DMS79 treated with DMSO at 0.1 percent for 48 hours (cell line): Measurements from ENCODE around the gene VN1R4.
A peak's percentile ranks its signal among the peaks of the same experiment; 100 is the strongest.
"Not testable (repeated sequence)": the region's sequence is repeated elsewhere in the genome, so short reads cannot be mapped to it uniquely, and the experiment has no call there.

Experiments
- DNase-seq: peaks from one replicate; lab custom pipeline; 2025; lab: John Stamatoyannopoulos, UW

VN1R4 gene, protein sequence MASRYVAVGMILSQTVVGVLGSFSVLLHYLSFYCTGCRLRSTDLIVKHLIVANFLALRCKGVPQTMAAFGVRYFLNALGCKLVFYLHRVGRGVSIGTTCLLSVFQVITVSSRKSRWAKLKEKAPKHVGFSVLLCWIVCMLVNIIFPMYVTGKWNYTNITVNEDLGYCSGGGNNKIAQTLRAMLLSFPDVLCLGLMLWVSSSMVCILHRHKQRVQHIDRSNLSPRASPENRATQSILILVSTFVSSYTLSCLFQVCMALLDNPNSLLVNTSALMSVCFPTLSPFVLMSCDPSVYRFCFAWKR

DNA sequence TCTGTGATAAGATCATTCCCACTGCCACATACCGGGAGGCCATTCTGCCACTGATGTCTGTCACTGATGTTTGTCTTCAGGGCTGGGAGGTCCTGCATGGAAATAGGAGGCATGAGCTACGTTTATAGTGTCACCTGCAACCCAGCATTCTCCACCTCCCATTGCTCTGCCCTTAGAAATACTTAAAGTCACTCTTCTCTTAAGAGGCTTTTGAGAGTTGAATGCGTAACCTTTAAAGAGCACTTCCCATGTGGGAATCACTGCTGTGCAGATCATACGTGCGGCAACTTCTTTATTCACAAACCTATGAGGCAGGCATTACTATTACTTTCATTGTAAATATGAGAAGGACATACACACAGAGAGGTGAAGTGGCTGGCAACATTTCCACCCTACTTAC lies at the start of gene VN1R4:
TSS of gene VN1R4 (minus strand) at position 101 of the 400 bp plus-strand sequence. CDS start at position 43, 58 bp downstream.
- DNase-seq: peak; percentile 88

DNA sequence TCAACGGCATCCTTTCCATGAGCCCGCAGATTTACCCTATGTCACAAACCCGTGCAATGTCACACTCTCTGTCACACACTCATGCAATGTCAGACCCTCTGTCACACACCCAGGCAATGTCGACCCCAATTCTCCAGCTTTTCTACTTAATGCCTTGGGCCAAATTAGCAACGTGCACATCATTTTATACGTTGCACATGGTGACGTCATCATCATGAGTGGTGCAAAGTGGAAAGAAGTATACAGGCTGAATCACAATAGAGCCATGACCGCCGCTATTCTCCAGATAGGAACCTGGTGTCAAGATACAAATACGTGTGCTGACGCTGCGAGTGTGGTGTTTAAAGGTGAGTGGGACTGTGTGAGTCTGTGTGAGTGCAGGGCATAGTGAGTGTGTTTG lies 44.4 kb upstream of the VN1R4 start:
- DNase-seq: no peak

DNA sequence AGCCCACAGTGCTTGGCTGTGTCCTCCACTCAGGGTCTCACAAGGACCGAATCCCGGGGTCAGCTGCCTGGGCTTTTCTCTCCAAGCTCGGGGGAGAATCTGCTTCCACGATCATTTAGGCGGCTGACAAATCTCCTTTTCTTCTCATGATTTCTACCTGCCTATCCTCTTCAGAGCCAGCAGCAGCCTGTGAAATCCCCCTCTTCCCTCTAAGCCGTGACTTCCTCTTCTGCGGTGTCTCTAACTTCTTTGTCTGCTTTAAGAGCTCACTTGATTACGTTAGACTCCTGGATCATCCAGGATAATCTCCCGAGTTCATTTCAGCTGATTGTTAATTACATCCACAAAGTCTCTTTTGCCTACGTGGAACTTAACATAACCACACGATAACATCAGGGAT lies 43.5 kb upstream of the VN1R4 start:
- DNase-seq: peak; percentile 75

DNA sequence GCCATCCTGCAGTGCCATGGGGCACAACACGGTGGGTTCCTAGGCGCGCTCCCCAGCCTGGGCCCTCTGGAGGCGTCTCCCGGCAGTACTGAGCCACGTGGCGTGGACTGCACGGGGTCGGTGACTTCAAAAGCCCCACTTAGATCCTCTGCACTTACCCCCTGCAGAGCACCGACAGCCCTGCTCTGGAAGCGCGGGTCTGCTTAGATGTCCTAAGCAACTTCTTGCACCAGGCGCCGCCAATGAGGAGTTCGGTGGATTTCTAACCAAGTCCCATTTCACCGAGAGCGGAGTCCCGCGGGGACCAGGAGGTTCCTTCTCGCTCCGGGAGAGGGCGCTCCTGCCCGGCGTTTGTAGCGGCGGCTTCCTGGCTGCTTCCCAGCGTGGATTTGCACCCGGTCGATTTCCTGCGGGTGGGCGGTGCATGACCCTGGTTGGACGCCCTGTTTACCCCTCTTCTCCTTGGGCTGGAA lies 40.9 kb upstream of the VN1R4 start:
- no peak for DNase-seq

DNA sequence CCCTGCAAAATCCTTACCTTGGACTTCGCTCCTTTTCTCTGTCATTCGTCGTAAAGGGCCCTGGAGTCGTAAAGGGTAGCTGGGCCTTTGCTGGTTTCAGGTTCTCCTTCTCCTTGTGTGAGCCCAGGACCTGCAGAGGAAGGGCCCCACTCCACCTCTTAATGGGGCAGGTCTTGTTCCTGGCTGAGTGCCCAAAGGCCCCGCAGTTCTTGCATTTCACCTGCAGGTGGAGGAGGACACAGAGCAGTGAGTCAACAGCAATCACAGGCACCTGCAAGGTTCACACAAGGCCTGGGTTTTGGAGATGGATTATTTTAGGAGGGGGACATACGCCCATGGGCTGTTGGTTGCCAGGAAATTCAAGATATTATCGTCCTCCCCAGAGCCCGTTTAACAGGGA lies 33.8 kb upstream of the VN1R4 start:
- peak; percentile 54 for DNase-seq

DNA sequence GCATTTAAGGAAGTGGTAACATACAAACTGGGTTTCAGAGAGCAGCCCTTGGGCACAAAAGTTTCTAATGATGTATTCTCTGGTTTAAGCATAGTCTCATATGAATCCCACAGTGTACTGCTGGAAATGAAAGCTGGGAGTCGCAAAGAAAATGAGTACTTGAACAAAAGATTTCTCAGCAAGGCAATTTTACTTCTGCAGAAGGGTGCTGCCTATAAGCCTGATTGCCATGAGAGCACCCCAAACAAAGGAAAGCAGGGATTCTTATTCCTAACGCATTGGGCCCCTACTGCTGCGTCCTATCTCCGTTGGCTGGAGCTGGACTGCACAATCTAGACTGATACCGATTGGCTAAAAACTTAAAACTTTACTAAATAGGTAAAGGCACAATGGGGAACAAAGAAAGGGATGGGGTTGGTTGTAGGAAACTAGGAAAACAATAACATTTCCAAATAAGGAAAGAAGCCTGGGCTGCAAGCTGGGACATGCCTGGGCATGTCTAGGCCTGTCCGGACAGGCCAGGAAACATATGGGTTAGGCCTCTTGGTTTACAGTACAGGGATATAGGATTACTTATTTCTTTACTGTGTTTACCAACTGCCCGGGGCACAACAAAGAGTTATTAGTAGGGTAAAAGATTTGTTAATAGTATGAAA lies 27.4 kb upstream of the VN1R4 start:
- no peak for DNase-seq

DNA sequence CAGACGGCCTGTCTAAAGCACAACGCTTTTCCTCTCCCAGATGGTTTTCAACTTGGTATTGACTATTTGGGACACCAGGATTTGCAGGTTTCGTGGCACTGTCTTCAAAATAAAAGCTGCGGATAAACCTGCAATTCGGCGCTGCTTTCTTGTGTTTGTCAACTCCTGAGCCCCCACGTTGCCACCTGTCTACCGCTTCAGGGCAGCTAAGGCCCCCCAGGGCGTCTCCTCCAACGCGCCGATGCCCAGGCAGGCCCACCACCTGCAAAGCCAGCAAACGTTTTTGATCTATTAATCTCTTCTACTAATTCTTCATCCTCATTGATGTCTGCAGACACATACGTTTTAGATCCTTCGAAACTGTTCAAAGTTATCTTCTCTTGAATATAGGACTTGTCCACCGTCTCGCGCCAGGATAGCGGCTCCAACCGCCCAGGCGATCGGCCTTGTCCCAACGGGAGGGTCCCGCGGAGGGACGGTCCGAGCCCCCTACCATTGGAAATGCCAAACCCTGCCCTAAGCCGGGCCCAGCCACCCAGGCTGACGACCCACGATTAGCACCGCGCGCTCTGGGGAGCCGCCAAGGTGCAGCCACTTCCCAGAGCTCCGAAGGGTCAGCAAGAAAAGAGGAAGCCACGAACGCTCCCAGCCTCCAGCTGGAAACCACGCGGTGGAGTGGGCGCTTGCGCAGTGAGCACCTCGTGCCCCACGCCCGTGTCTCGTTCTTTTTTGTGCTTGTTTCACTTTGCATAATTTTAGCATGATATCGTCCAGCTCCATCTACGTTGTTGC lies 23.4 kb upstream of the VN1R4 start:
- no peak for DNase-seq

DNA sequence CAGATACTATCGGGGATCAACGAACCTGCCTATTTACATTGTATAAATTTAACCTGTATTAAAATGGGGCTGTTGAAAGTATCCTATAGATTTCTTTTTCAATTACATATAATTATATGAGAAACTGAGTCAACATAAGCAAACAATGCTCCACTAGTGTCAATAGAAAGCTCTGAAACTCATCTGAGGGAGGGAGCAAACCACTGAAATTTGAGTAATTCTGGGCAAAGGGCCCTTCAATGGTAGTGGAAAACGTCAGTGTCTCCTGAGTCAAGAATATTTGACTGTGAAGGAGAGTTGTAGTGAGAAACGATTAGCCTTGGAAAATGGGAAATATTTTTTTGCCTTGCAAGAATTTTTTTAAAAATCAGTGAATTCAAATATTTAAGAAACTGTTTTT lies 17.6 kb upstream of the VN1R4 start:
- DNase-seq: no peak

DNA sequence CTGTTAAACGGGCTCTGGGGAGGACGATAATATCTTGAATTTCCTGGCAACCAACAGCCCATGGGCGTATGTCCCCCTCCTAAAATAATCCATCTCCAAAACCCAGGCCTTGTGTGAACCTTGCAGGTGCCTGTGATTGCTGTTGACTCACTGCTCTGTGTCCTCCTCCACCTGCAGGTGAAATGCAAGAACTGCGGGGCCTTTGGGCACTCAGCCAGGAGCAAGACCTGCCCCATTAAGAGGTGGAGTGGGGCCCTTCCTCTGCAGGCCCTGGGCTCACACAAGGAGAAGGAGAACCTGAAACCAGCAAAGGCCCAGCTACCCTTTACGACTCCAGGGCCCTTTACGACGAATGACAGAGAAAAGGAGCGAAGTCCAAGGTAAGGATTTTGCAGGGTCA lies 14.4 kb upstream of the VN1R4 start:
- peak; percentile 27 for DNase-seq

DNA sequence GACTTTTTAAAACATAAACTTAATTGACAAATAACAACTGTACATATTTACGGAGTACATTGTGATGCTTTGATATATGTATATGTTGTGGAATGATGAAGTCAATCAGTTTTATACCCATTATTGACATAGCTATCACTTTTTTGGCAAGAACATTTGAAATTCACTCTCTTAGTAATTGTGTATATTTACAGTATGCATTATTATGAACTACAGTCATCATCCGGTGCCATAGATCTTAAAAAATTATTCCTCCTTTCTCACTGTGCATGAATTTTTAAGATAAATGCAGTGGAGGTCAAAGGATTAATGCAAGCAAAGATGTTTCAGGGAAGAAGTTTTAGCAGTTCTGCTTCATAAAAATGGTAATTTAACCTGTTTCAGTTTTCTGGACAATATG lies 8.0 kb upstream of the VN1R4 start:
- DNase-seq: no peak

DNA sequence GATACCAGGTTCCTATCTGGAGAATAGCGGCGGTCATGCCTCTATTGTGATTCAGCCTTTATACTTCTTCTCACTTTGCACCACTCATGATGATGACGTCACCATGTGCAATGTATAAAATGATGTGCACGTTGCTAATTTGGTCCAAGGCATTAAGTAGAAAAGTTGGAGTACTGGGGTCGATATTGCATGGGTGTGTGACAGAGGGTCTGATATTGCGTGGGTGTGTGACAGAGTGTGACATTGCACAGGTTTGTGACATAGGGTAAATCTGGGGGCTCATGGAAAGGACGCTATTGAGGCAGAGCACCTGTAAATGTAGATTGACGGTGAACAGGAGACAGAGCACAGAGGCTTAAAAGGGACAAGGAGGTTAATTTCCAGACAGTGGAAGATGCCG lies 4.5 kb upstream of the VN1R4 start:
- no peak for DNase-seq

DNA sequence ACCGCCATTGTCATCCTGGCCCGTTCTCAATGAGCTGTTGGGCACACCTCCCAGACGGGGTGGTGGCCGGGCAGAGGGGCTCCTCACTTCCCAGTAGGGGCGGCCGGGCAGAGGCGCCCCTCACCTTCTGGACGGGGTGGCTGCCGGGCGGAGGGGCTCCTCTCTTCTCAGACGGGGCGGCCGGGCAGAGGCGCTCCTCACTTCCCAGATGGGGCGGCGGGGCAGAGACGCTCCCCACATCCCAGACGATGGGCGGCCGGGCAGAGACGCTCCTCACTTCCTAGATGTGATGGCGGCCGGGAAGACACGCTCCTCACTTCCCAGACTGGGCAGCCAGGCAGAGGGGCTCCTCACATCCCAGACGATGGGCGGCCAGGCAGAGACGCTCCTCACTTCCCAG lies 2.3 kb upstream of the VN1R4 start:
- DNase-seq: not testable (repeated sequence)

DNA sequence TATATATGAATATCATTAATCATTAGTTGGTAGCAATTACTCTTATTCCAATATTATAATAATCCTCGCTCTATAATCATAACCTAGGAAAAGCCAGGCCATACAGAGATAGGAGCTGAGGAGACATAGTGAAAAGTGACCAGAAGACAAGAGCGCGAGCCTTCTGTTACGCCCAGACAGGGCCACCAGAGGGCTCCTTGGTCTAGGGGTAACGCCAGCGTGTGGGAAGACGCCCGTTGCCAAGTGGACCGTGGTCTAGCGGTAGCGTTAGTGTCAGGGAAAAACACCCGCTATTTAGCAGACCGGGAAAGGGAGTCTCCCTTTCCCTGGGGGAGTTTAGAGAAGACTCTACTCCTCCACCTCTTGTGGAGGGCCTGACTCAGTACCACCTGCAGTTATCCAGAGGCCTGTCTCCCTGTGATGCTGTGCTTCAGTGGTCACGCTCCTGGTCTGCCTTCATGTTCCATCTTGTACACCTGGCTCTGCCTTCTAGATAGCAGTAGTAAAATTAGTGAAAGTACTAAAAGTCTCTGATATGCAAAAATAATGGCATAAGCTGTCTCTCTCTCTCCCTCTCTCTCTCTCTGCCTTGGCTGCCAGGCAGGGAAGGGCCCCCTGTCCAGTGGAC lies 9.7 kb downstream of the VN1R4 start, which contains the start of gene VN1R2:
TSS of gene VN1R2 (plus strand) at position 578 of the 628 bp plus-strand sequence. CDS start 84 bp downstream, outside the sequence.
- not testable (repeated sequence) for DNase-seq

DNA sequence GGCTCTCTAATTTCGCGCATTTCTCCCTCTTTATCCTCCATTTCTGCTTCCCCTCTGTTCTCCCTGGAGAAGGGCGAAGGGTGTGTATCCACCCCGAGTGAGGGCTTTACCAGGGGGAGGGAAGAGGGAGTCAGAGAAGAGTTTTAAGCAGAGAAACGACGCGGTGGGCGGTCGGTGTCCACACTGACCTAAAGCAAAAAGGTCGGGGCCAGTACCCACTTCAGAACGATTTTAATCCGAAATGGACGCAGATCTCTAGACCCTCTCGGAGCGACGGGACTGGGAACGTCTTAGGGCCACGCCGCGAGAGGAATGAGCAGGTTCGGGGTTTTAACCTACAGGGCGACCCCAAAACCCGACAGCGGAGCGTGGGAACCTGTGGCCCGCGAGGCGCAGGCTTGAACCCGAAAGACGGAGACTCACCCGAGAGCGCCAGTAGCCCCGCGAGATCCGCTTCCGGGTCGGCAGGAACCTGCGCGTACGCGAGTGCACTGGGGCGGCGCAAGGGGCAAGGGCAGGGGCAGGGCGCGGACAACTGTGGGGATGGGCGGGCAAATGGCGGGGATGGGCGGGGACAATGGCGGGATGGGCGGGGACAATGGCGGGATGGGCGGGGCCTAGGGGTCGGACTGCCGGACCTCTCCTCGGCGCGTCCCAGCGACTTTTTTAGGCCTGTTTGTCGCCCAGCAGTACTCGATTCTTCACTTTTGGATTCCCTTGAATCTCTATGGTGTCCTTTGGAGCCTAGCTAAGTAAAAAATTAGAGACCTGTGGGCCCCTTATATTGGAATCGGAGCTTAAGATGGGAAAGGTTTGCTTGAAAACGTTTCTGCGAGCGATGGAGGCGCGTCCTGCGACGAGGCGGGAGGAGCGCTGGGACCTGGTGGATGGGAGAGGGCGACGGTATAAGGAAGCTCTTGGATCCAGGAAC lies 12.8 kb downstream of the VN1R4 start, which contains the start of gene ZNF677:
TSS of gene ZNF677 (minus strand) at position 463 of the 931 bp plus-strand sequence. CDS start 3,323 bp downstream, outside the sequence.
- no peak for DNase-seq

DNA sequence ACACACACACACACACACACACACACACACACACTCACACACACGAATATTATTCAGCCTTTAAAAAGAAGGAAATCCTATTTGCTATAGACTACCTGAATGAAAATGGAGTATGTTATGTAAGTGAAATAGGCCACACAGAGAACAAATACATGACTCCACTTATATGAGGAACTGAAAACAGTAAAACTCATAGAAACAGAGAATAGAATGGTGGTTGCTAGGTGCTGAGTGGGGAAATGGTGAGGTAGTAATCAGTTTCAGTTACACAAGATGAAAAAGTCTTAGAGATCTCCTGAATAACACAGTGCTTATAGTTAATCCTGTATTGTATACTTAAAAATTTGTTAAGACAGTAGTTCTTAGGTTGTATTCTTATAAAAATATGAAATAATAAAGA lies 21.0 kb downstream of the VN1R4 start:
- no peak for DNase-seq

DNA sequence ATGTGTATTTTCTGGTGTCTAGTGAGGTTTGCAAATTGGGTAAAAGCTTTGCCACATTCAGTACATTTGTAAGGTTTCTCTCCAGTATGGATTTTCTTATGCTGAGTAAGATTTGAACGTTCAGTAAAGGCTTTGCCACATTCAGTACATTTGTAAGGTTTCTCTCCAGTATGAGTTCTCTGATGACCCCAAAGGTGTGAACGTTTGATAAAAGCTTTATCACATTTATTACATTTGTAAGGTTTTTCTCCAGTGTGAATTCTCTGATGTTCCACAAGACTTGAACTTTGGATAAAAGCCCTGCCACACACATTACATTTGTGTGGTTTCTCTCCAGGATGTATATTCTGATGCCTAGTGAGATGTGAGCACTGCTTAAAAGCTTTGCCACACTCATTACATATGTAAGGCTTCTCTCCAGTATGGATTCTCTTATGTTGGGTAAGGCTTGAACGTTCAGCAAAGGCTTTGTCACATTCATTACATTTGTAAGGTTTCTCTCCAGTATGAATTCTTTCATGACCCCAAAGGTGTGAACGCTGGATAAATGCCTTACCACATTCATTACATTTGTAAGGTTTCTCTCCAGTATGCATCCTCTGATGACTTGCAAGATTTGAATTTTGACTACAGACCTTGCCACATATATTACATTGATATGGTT lies 30.3 kb downstream of the VN1R4 start:
- DNase-seq: no peak

DNA sequence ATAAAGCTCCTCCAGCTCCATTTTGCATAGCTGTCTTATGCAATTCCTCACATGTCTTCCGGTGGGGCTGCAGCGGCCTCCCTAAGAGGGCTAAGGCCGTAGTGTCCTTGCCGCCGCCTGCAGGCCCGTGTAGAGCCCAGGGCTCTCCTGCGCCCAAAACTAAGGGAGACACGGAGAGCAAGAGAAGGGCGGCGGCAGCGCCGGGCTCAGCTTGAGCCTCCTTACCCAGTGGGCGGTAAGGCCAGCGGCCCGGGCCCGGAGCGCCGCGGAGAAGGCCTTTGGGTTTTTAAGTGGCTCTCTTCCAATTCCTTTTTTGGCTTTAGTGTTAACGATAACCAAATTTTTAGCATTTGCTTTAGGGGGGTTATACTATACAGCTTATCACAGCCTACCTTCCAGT lies 42.9 kb downstream of the VN1R4 start:
- DNase-seq: no peak

DNA sequence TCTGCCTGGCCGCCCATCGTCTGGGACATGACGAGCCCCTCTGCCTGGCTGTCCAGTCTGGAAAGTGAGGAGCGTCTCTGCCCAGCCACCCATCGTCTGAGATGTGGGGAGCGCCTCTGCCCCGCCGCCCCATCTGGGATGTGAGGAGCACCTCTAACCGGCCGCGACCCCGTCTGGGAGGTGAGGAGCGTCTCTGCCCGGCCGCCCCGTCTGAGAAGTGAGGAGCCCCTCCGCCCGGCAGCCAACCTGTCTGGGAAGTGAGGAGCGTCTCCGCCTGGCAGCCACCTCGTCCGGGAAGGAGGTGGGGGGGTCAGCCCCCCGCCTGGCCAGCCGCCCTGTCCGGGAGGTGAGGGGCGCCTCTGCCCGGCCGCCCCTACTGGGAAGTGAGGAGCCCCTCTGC lies 44.8 kb downstream of the VN1R4 start:
- DNase-seq: not testable (repeated sequence)
